ENCODE measurements around the gene ARHGAP25.
A peak's percentile ranks its signal among the peaks of the same experiment; 100 is the strongest.

Gene ARHGAP25

GRCh38 chr2:68757081-68757480 lies 22.5 kb downstream of the ARHGAP25 start:
- no peak for TF ChIP-seq POLR2A (IDR thresholded peaks at IDR 0.05; ENCODE audit: low read depth, low read length)
- no peak for FAIRE-seq
- no peak for DNase-seq (ENCODE audit: insufficient read length, low spot score)

- no peak for TF ChIP-seq POLR2AphosphoS5 (IDR thresholded peaks at IDR 0.05; ENCODE audit: low read depth, low read length)
- no peak for TF ChIP-seq PAX5 (IDR thresholded peaks at IDR 0.05; ENCODE audit: insufficient read depth, low read length, severe bottlenecking)
- no peak for TF ChIP-seq POU2F2 (IDR thresholded peaks at IDR 0.05; ENCODE audit: low read depth, low read length)
- TF ChIP-seq POLR2A (IDR thresholded peaks at IDR 0.05; ENCODE audit: low read depth, low read length), result no peak
- no peak for TF ChIP-seq TAF1 (IDR thresholded peaks at IDR 0.05; ENCODE audit: low read depth, low read length)
- TF ChIP-seq SPI1 (IDR thresholded peaks at IDR 0.05; ENCODE audit: low read depth, low read length), result no peak
- DNase-seq (ENCODE audit: insufficient read length, low spot score), result no peak
- FAIRE-seq, result no peak
Observed at GRCh38 chr2:68762100-68762499, 27.5 kb downstream of the ARHGAP25 start.

- DNase-seq (ENCODE audit: insufficient read length, low spot score), result no peak
- no peak for TF ChIP-seq POLR2AphosphoS5 (IDR thresholded peaks at IDR 0.05; ENCODE audit: low read depth, low read length)
- no peak for TF ChIP-seq POU2F2 (IDR thresholded peaks at IDR 0.05; ENCODE audit: low read depth, low read length)
- FAIRE-seq, result peak; percentile 77
Observed at GRCh38 chr2:68762665-68763064, 28.1 kb downstream of the ARHGAP25 start.

- FAIRE-seq (peak; percentile 54), DNase-seq (ENCODE audit: insufficient read length, low spot score) (no peak)
- TF ChIP-seq TAF1 (IDR thresholded peaks at IDR 0.05; ENCODE audit: low read depth, low read length) (no peak), POLR2AphosphoS5 (IDR thresholded peaks at IDR 0.05; ENCODE audit: low read depth, low read length) (no peak), PAX5 (IDR thresholded peaks at IDR 0.05; ENCODE audit: insufficient read depth, low read length, severe bottlenecking) (no peak), SPI1 (IDR thresholded peaks at IDR 0.05; ENCODE audit: low read depth, low read length) (no peak)
Observed at GRCh38 chr2:68764041-68764805, 29.6 kb downstream of the ARHGAP25 start.

- no peak for FAIRE-seq
- no peak for DNase-seq (ENCODE audit: insufficient read length, low spot score)
Observed at GRCh38 chr2:68764806-68765311, 30.2 kb downstream of the ARHGAP25 start.

GRCh38 chr2:68765739-68766375 lies 31.2 kb downstream of the ARHGAP25 start:
- TF ChIP-seq SPI1 (IDR thresholded peaks at IDR 0.05; ENCODE audit: low read depth, low read length) (no peak), PAX5 (IDR thresholded peaks at IDR 0.05; ENCODE audit: insufficient read depth, low read length, severe bottlenecking) (no peak), POU2F2 (IDR thresholded peaks at IDR 0.05; ENCODE audit: low read depth, low read length) (no peak), TAF1 (IDR thresholded peaks at IDR 0.05; ENCODE audit: low read depth, low read length) (no peak), POLR2A (IDR thresholded peaks at IDR 0.05; ENCODE audit: low read depth, low read length) (no peak), POLR2AphosphoS5 (IDR thresholded peaks at IDR 0.05; ENCODE audit: low read depth, low read length) (no peak)
- FAIRE-seq, result peak; percentile 55
- no peak for DNase-seq (ENCODE audit: insufficient read length, low spot score)

More at GRCh38 chr2:68764806-68765311, 30.2 kb downstream of the ARHGAP25 start:
- TF ChIP-seq POLR2A (IDR thresholded peaks at IDR 0.05; ENCODE audit: low read depth, low read length), result no peak

GRCh38 chr2:68766376-68766845 lies 31.8 kb downstream of the ARHGAP25 start:
- no peak for FAIRE-seq
- no peak for DNase-seq (ENCODE audit: insufficient read length, low spot score)

GRCh38 chr2:68767031-68767961 lies 32.7 kb downstream of the ARHGAP25 start:
- FAIRE-seq (peak; percentile 88), DNase-seq (ENCODE audit: insufficient read length, low spot score) (no peak)
- no peak for TF ChIP-seq POLR2A (IDR thresholded peaks at IDR 0.05; ENCODE audit: low read depth, low read length)
- no peak for TF ChIP-seq TAF1 (IDR thresholded peaks at IDR 0.05; ENCODE audit: low read depth, low read length)
- no peak for TF ChIP-seq POLR2AphosphoS5 (IDR thresholded peaks at IDR 0.05; ENCODE audit: low read depth, low read length)
- no peak for TF ChIP-seq PAX5 (IDR thresholded peaks at IDR 0.05; ENCODE audit: insufficient read depth, low read length, severe bottlenecking)
- TF ChIP-seq SPI1 (IDR thresholded peaks at IDR 0.05; ENCODE audit: low read depth, low read length), result no peak
- TF ChIP-seq POU2F2 (IDR thresholded peaks at IDR 0.05; ENCODE audit: low read depth, low read length), result no peak

More at GRCh38 chr2:68766376-68766845, 31.8 kb downstream of the ARHGAP25 start:
- TF ChIP-seq POU2F2 (IDR thresholded peaks at IDR 0.05; ENCODE audit: low read depth, low read length), result no peak
- TF ChIP-seq TAF1 (IDR thresholded peaks at IDR 0.05; ENCODE audit: low read depth, low read length), result no peak
- TF ChIP-seq POLR2AphosphoS5 (IDR thresholded peaks at IDR 0.05; ENCODE audit: low read depth, low read length), result no peak
- no peak for TF ChIP-seq POLR2A (IDR thresholded peaks at IDR 0.05; ENCODE audit: low read depth, low read length)
- no peak for TF ChIP-seq SPI1 (IDR thresholded peaks at IDR 0.05; ENCODE audit: low read depth, low read length)
- no peak for TF ChIP-seq PAX5 (IDR thresholded peaks at IDR 0.05; ENCODE audit: insufficient read depth, low read length, severe bottlenecking)

- DNase-seq (ENCODE audit: insufficient read length, low spot score), result no peak
- FAIRE-seq, result peak; percentile 47
- TF ChIP-seq POU2F2 (IDR thresholded peaks at IDR 0.05; ENCODE audit: low read depth, low read length) (no peak), POLR2AphosphoS5 (IDR thresholded peaks at IDR 0.05; ENCODE audit: low read depth, low read length) (no peak), SPI1 (IDR thresholded peaks at IDR 0.05; ENCODE audit: low read depth, low read length) (no peak), PAX5 (IDR thresholded peaks at IDR 0.05; ENCODE audit: insufficient read depth, low read length, severe bottlenecking) (no peak), POLR2A (IDR thresholded peaks at IDR 0.05; ENCODE audit: low read depth, low read length) (no peak), TAF1 (IDR thresholded peaks at IDR 0.05; ENCODE audit: low read depth, low read length) (no peak)
Observed at GRCh38 chr2:68767996-68768395, 33.4 kb downstream of the ARHGAP25 start.

Data from GM12891 (cell line).